ENCODE data around the gene PTPRK. TPM values are rescaled to one million over a fixed set of nuclear protein-coding genes. Genes with fewer than 3 reads are reported as not detected.
"Not testable (repeated sequence)": the region's sequence is repeated elsewhere in the genome, so short reads cannot be mapped to it uniquely, and the experiment has no call there.

PTPRK gene
- total RNA-seq, 2 donors from 2014 or later, result 23.7 to 30.2 TPM

GRCh38 chr6:127938701-127939100 lies 581.7 kb downstream of the PTPRK start:
- intact Hi-C loops (cut with DNase I), result no loop called here
- DNase-seq (ENCODE audit: low spot score), result no peak

GRCh38 chr6:127937747-127938146 lies 582.7 kb downstream of the PTPRK start:
- intact Hi-C loops (cut with DNase I), result no loop called here
- no peak for DNase-seq (ENCODE audit: low spot score)

GRCh38 chr6:127937102-127937501 lies 583.3 kb downstream of the PTPRK start:
- intact Hi-C loops (cut with DNase I), result no loop called here
- DNase-seq (ENCODE audit: low spot score), result no peak

GRCh38 chr6:127934956-127935355 lies 585.4 kb downstream of the PTPRK start:
- intact Hi-C loops (cut with DNase I), result no loop called here
- DNase-seq (ENCODE audit: low spot score), result no peak

- DNase-seq (ENCODE audit: low spot score), result no peak
- intact Hi-C loops (cut with DNase I), result no loop called here
Measured at GRCh38 chr6:127933852-127934840, 586.3 kb downstream of the PTPRK start.

- intact Hi-C loops (cut with DNase I), result no loop called here
- DNase-seq (ENCODE audit: low spot score), result no peak
Measured at GRCh38 chr6:127933137-127933536, 587.3 kb downstream of the PTPRK start.

- intact Hi-C loops (cut with DNase I), result no loop called here
Measured at GRCh38 chr6:127932708-127933107, 587.7 kb downstream of the PTPRK start.

GRCh38 chr6:127926441-127926840 lies 594.0 kb downstream of the PTPRK start:
- DNase-seq (ENCODE audit: low spot score); intact Hi-C loops (cut with DNase I): not testable (repeated sequence)

More at GRCh38 chr6:127932708-127933107, 587.7 kb downstream of the PTPRK start:
- DNase-seq (ENCODE audit: low spot score), result no peak

- intact Hi-C loops (cut with DNase I), result no loop called here
- DNase-seq (ENCODE audit: low spot score), result no peak
Measured at GRCh38 chr6:127924440-127924839, 596.0 kb downstream of the PTPRK start.

GRCh38 chr6:127924031-127924430 lies 596.4 kb downstream of the PTPRK start:
- intact Hi-C loops (cut with DNase I), result no loop called here
- DNase-seq (ENCODE audit: low spot score), result no peak

GRCh38 chr6:127923135-127923534 lies 597.3 kb downstream of the PTPRK start:
- DNase-seq (ENCODE audit: low spot score), result no peak
- intact Hi-C loops (cut with DNase I), result no loop called here

GRCh38 chr6:127921982-127922381 lies 598.4 kb downstream of the PTPRK start:
- intact Hi-C loops (cut with DNase I), result no loop called here
- no peak for DNase-seq (ENCODE audit: low spot score)

GRCh38 chr6:127920804-127921203 lies 599.6 kb downstream of the PTPRK start:
- intact Hi-C loops (cut with DNase I), result no loop called here

More at GRCh38 chr6:127920804-127921203, 599.6 kb downstream of the PTPRK start:
- DNase-seq (ENCODE audit: low spot score), result no peak
